HepG2 (cell line): ENCODE data around the gene MAEA. TPM values are rescaled to one million over a fixed set of nuclear protein-coding genes. Genes with fewer than 3 reads are reported as not detected.
A peak's percentile ranks its signal among the peaks of the same experiment; 100 is the strongest.

Source experiments
- ATAC-seq: fragments of 200-7000 bp; cut with Tn5 transposase; 3 replicates; pipeline ENCODE4 v1.9.1; 2020; ENCODE audit warnings: mild to moderate bottlenecking, moderate library complexity
- BruUV-seq: library from RNA; stranded (reverse); fragments of 400-500 nt; replicated peaks from 2 replicates; lab custom pipeline; 2021; lab: Mats Ljungman, UMichigan
- CTCF ChIA-PET: fragments of 300-600 bp; formaldehyde crosslinking; extraction: SDS; loops from one replicate; lab custom pipeline; 2021; ENCODE audit warnings: low total read pairs, inconsistent platforms, low intra/inter-chr PET ratio; lab: Yijun Ruan, JAX
- POLR2A ChIA-PET: fragments of 350-600 bp; sonication (Branson Sonifier 250); formaldehyde crosslinking; loops from one replicate; lab custom pipeline; 2020; ENCODE audit warnings: antibody characterized with exemption, inconsistent platforms; lab: Yijun Ruan, JAX
- DNase-seq: peaks from one replicate; pipeline ENCODE4 v3.0.0-alpha.2; 2015; ENCODE audit warnings: low spot score
- FAIRE-seq: peaks from 3 replicates; lab custom pipeline; 2011; peaks lifted over from hg19 to GRCh38; lab: Jason Lieb, UNC
- H2AFZ ChIP-seq: one replicate; pipeline ENCODE4 v1.6.1; 2011; ENCODE audit warnings: low read length, inconsistent platforms
- H3K27ac ChIP-seq: fragments of 300-600 bp; 3 replicates; pipeline ENCODE4 v1.8.0; 2011; ENCODE audit warnings: mixed run types, mild to moderate bottlenecking, mixed read lengths, low read length, inconsistent platforms; ENCODE audit not compliant: insufficient read depth; ENCODE audit errors: extremely low read length
- H3K27me3 ChIP-seq, 2 experiments: fragments of 200-600 bp in 1 of 2; 2 replicates in 1 of 2; 3 replicates in 1 of 2; pipeline versions ENCODE4 v1.6.0 to v1.8.0; 2011; ENCODE audit warnings: low read length in 2 of 2, mild to moderate bottlenecking in 2 of 2, moderate library complexity in 2 of 2, inconsistent platforms in 1 of 2; ENCODE audit not compliant: insufficient read depth in 2 of 2, control insufficient read depth in 1 of 2
- H3K36me3 ChIP-seq, 2 experiments: fragments of 200-600 bp in 1 of 2; replicated peaks in 1 of 2; 2 replicates in 1 of 2; 3 replicates in 1 of 2; pipeline versions ENCODE4 v1.5.1 to v1.8.0; 2011; ENCODE audit warnings: low read length in 2 of 2, inconsistent platforms in 1 of 2; ENCODE audit not compliant: insufficient read depth in 2 of 2, control insufficient read depth in 1 of 2
- H3K4me1 ChIP-seq: 2 replicates; pipeline ENCODE4 v1.5.1; 2012; ENCODE audit warnings: low read length, inconsistent platforms; ENCODE audit not compliant: insufficient read depth
- H3K4me2 ChIP-seq: 2 replicates; pipeline ENCODE4 v1.6.0; 2011; ENCODE audit warnings: low read depth, low read length, inconsistent platforms
- H3K4me3 ChIP-seq, 3 experiments: fragments of 200-600 bp in 1 of 3; sonication (generic), shearing (Covaris generic) in 1 of 3; replicated peaks in 1 of 3; 2 replicates each; pipeline ENCODE4 v1.5.1; 2011 to 2016; ENCODE audit warnings: low read length in 3 of 3, inconsistent platforms in 2 of 3, low read depth in 2 of 3, mild to moderate bottlenecking in 2 of 3, control low read depth in 1 of 3, mixed read lengths in 1 of 3; ENCODE audit not compliant: insufficient read depth in 1 of 3
- H3K79me2 ChIP-seq: one replicate; pipeline ENCODE4 v1.6.1; 2011; ENCODE audit warnings: low read length, inconsistent platforms; ENCODE audit not compliant: insufficient read depth
- H3K9ac ChIP-seq: 2 replicates; pipeline ENCODE4 v1.6.0; 2011; ENCODE audit warnings: mild to moderate bottlenecking, low read depth, low read length, inconsistent platforms; ENCODE audit not compliant: insufficient read depth
- H3K9me3 ChIP-seq: 2 replicates; pipeline ENCODE4 v1.5.1; 2012; ENCODE audit warnings: mild to moderate bottlenecking, low read length
- H4K20me1 ChIP-seq: 2 replicates; pipeline ENCODE4 v1.6.0; 2011; ENCODE audit warnings: inconsistent platforms, mild to moderate bottlenecking, low read length, moderate library complexity; ENCODE audit not compliant: insufficient read depth
- KLF6 ChIP-seq: IDR thresholded peaks from 2 replicates; pipeline ENCODE4 v1.8.0; 2016; ENCODE audit warnings: missing biosample characterization, missing genetic modification reagents
- NCOA2 ChIP-seq: sonication (generic); formaldehyde crosslinking; IDR thresholded peaks from 2 replicates; pipeline ENCODE4 v1.8.0; 2022; ENCODE audit warnings: inconsistent platforms
- PHF5A ChIP-seq: IDR thresholded peaks from one replicate; pipeline ENCODE4 v1.6.1; 2018; ENCODE audit warnings: low read depth, missing genetic modification reagents; ENCODE audit not compliant: unreplicated experiment
- SAP130 ChIP-seq: IDR thresholded peaks from 2 replicates; pipeline ENCODE4 v1.6.1; 2016; ENCODE audit warnings: low read depth
- USF2 ChIP-seq, 2 experiments: sonication (generic) in 1 of 2; formaldehyde crosslinking in 1 of 2; IDR thresholded peaks; 2 replicates each; pipeline versions ENCODE4 v1.5.1 to v1.6.1; 2011 to 2020; ENCODE audit warnings: borderline replicate concordance in 1 of 2, low read depth in 1 of 2, low read length in 1 of 2, mild to moderate bottlenecking in 1 of 2, missing genetic modification reagents in 1 of 2, moderate library complexity in 1 of 2
- ZNF232 ChIP-seq: sonication (generic); formaldehyde crosslinking; IDR thresholded peaks from 2 replicates; pipeline ENCODE4 v1.4.0; 2020; ENCODE audit warnings: missing genetic modification reagents, borderline replicate concordance
- ZNF446 ChIP-seq: sonication (generic); formaldehyde crosslinking; IDR thresholded peaks from 2 replicates; pipeline ENCODE4 v1.5.0; 2020; ENCODE audit warnings: mild to moderate bottlenecking, missing genetic modification reagents
- ZNF513 ChIP-seq: sonication (generic); formaldehyde crosslinking; conservative IDR thresholded peaks from 2 replicates; pipeline ENCODE4 v1.5.0; 2020; ENCODE audit warnings: missing genetic modification reagents
- ZNF567 ChIP-seq: sonication (generic); formaldehyde crosslinking; IDR thresholded peaks from 2 replicates; pipeline ENCODE4 v1.8.1; 2023; ENCODE audit warnings: mild to moderate bottlenecking, missing genetic modification reagents, borderline replicate concordance
- ZNF607 ChIP-seq: sonication (generic); formaldehyde crosslinking; IDR thresholded peaks from 2 replicates; pipeline ENCODE4 v1.5.1; 2020; ENCODE audit warnings: missing genetic modification reagents, mild to moderate bottlenecking, borderline replicate concordance
- ZNF674 ChIP-seq: sonication (generic); formaldehyde crosslinking; IDR thresholded peaks from 2 replicates; pipeline ENCODE4 v1.5.0; 2020; ENCODE audit warnings: low read depth, mild to moderate bottlenecking, missing genetic modification reagents
- WGBS: methylation state at CpG from one replicate; pipeline ENCODE4 v1.1.6; 2017; ENCODE audit warnings: low lambda C conversion rate; 5-methylcytosine and 5-hydroxymethylcytosine counted together
- in situ Hi-C: cut with HindIII; loops from 2 replicates; pipeline ENCODE4 v1.10.0; 2017; ENCODE audit warnings: low pct_unique_long_range_greater_than_20kb; ENCODE audit not compliant: extremely low pct_ligation_motif_present
- intact Hi-C: fragments of 100-400 bp; cut with micrococcal nuclease; formaldehyde crosslinking; loops from one replicate; pipeline ENCODE4 v1.10.0; 2022; ENCODE audit not compliant: unreplicated experiment
- polyA plus RNA-seq, 8 experiments: library from polyadenylated mRNA; depleted of rRNA in 3 of 8; stranded (reverse) in 7 of 8; unstranded in 1 of 8; fragments of >200 nt; fragmentation: Illumina TruSeq in 4 of 8; extraction: Trizol in 4 of 8; gene quantifications; 2 replicates each; pipeline versions ENCODE4 v1.2.1 to v1.2.3, GENCODE V29; 2011 to 2016; ENCODE audit warnings: low read depth in 4 of 8, missing spikeins in 1 of 8, mixed read lengths in 1 of 8; ENCODE audit not compliant: insufficient read depth in 1 of 8
- total RNA-seq, 5 experiments: library from RNA; depleted of rRNA; stranded (reverse); fragments of >200 nt; fragmentation: Illumina TruSeq; extraction: Trizol; gene quantifications; 2 replicates each; pipeline ENCODE4 v1.2.3, GENCODE V29; 2016; ENCODE audit warnings: low read depth in 1 of 5
- TF ChIP-seq, protein P1 (sequence below), 2 experiments: sonication (generic) in 1 of 2; formaldehyde crosslinking in 1 of 2; IDR thresholded peaks; 2 replicates each; pipeline versions ENCODE4 v1.4.0 to v1.6.1; 2018 to 2020; ENCODE audit warnings: missing genetic modification reagents in 2 of 2, borderline replicate concordance in 1 of 2, low read depth in 1 of 2, mild to moderate bottlenecking in 1 of 2, missing biosample characterization in 1 of 2

The MAEA gene
- total and polyA plus RNA-seq, 2 of the 13 experiments (the other 11 are each of a cell fraction or from before 2014, with no cell fraction given): 52.0 to 57.1 TPM

- peak; percentile 83 for TF ChIP-seq ZNF446 (CRISPR knock-in tag)
- TF ChIP-seq ZNF513 (CRISPR knock-in tag): no peak
- no peak for TF ChIP-seq ZNF232 (CRISPR knock-in tag)
- TF ChIP-seq SAP130 (CRISPR knock-in tag): peak; percentile 30; the same call in 1 of the 2 replicates
- no peak for TF ChIP-seq ZNF567
- 0 out of 2 replicates have a peak, but pooled peaks have one; percentile 57 for TF ChIP-seq KLF6 (CRISPR knock-in tag)
- TF ChIP-seq ZNF607 (CRISPR knock-in tag): peak; percentile 68; the same call in 1 of the 2 replicates
- TF ChIP-seq PHF5A: no peak
These were observed 57.7 kb downstream of the MAEA start (continued) for GRCh38 chr4:1347410-1347864.

GRCh38 chr4:1348014-1348513, 58.4 kb downstream of the MAEA start:
- H3K4me2 ChIP-seq: peak overlapping the region; percentile 83
- no peaks in the 10 kb centered on the region for H4K20me1 ChIP-seq
- peak overlapping the region; percentile 59 to 76 (median 74) for H3K4me3 ChIP-seq
- FAIRE-seq (no peak), DNase-seq (no peak)
- H3K27ac ChIP-seq: peak overlapping the region; percentile 82
- no peaks in the 10 kb centered on the region; a peak in 1 of 5 replicates for H3K27me3 ChIP-seq
- in situ Hi-C loops: no loop called here
- BruUV-seq: TSS peak; percentile 75
- POLR2A ChIA-PET: interaction anchor here (0.7 to 4.1 kb wide), 4 partner anchors 8 to 58 kb away, joined by 3 to 33 read pairs (median 14); partner anchors contain the start of gene MAEA
- no peaks in the 10 kb centered on the region for H3K9me3 ChIP-seq
- 0 out of 2 replicates have a peak, but pooled peaks have one; percentile 40 for TF ChIP-seq ZNF674 (CRISPR knock-in tag)
- TF ChIP-seq NCOA2 (CRISPR knock-in tag): no peak
- TF ChIP-seq, protein P1, sequence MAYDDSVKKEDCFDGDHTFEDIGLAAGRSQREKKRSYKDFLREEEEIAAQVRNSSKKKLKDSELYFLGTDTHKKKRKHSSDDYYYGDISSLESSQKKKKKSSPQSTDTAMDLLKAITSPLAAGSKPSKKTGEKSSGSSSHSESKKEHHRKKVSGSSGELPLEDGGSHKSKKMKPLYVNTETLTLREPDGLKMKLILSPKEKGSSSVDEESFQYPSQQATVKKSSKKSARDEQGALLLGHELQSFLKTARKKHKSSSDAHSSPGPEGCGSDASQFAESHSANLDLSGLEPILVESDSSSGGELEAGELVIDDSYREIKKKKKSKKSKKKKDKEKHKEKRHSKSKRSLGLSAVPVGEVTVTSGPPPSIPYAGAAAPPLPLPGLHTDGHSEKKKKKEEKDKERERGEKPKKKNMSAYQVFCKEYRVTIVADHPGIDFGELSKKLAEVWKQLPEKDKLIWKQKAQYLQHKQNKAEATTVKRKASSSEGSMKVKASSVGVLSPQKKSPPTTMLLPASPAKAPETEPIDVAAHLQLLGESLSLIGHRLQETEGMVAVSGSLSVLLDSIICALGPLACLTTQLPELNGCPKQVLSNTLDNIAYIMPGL (CRISPR knock-in tag; IDR thresholded peaks at IDR 0.05; ENCODE audit: borderline replicate concordance in 1 of 2, low read depth in 1 of 2): 0 out of 4 replicates have a peak, but pooled peaks of 1 of the 2 experiments have one; percentile 10
- TF ChIP-seq USF2 (IDR thresholded peaks at IDR 0.05; ENCODE audit: low read depth, low read length): no peak
- TF ChIP-seq USF2 (CRISPR knock-in tag; IDR thresholded peaks at IDR 0.05; ENCODE audit: borderline replicate concordance): peak; percentile 37; the same call in 1 of the 2 replicates
- TF ChIP-seq, all 625 proteins: peak for 3
- Histone ChIP-seq H3K9ac (peak overlapping the region; percentile 87), H2AFZ (no peak overlapping the region), H3K36me3 (peaks cover 8 to 15% of the 10 kb centered on the region in 2 experiments; a peak in 4 of 5 replicates), H3K4me1 (peaks cover 31% of the 10 kb centered on the region), H3K79me2 (peaks cover 12% of the 10 kb centered on the region)
- intact Hi-C loops: loop anchor here (5.0 kb wide), 1 partner anchor 41 kb away; no protein-coding TSS in a partner anchor
- CTCF ChIA-PET: no interaction called here
- no peak for ATAC-seq
- 48% methylated on average over 9 of the region's 12 CpGs for WGBS
